ENCODE data around the gene ARNT2. TPM values are rescaled to one million over a fixed set of nuclear protein-coding genes. Genes with fewer than 3 reads are reported as not detected.
"Not testable (repeated sequence)": the region's sequence is repeated elsewhere in the genome, so short reads cannot be mapped to it uniquely, and the experiment has no call there.

The ARNT2 gene
- total RNA-seq, 1 donor from 2014 or later: not detected

GRCh38 chr15:80507638-80508316 is 103.6 kb downstream of the ARNT2 start:
- Mint-ChIP-seq H3K27me3 (ENCODE audit: low read depth) (no peaks in the 10 kb centered on the region), H3K36me3 (ENCODE audit: low read depth) (no peaks in the 10 kb centered on the region), H3K4me1 (ENCODE audit: low read depth) (peaks cover 2% of the 10 kb centered on the region), H3K9me3 (peaks cover 7% of the 10 kb centered on the region), H3K27ac (no peak overlapping the region), H3K4me3 (ENCODE audit: low read depth) (no peak overlapping the region)
- DNase-seq (ENCODE audit: low spot score): no peak
- intact Hi-C loops (cut with micrococcal nuclease): no loop called here

GRCh38 chr15:80508783-80509182 is 104.6 kb downstream of the ARNT2 start:
- H3K27me3 Mint-ChIP-seq (ENCODE audit: low read depth): no peaks in the 10 kb centered on the region
- H3K27ac Mint-ChIP-seq: no peak overlapping the region
- intact Hi-C loops (cut with micrococcal nuclease): no loop called here
- no peak overlapping the region for H3K4me3 Mint-ChIP-seq (ENCODE audit: low read depth)
- peaks cover 7% of the 10 kb centered on the region for H3K9me3 Mint-ChIP-seq
- H3K4me1 Mint-ChIP-seq (ENCODE audit: low read depth): peaks cover 2% of the 10 kb centered on the region
- H3K36me3 Mint-ChIP-seq (ENCODE audit: low read depth): no peaks in the 10 kb centered on the region
- no peak for DNase-seq (ENCODE audit: low spot score)

GRCh38 chr15:80509800-80510199 is 105.6 kb downstream of the ARNT2 start:
- Mint-ChIP-seq H3K27me3 (ENCODE audit: low read depth) (no peaks in the 10 kb centered on the region), H3K4me1 (ENCODE audit: low read depth) (peaks cover 2% of the 10 kb centered on the region), H3K9me3 (peaks cover 7% of the 10 kb centered on the region), H3K4me3 (ENCODE audit: low read depth) (no peak overlapping the region), H3K36me3 (ENCODE audit: low read depth) (no peaks in the 10 kb centered on the region), H3K27ac (no peak overlapping the region)
- DNase-seq (ENCODE audit: low spot score): no peak
- intact Hi-C loops (cut with micrococcal nuclease): no loop called here

- H3K36me3 Mint-ChIP-seq (ENCODE audit: low read depth); DNase-seq (ENCODE audit: low spot score); H3K4me3 Mint-ChIP-seq (ENCODE audit: low read depth); H3K4me1 Mint-ChIP-seq (ENCODE audit: low read depth); H3K27ac Mint-ChIP-seq; H3K9me3 Mint-ChIP-seq; intact Hi-C loops (cut with micrococcal nuclease); H3K27me3 Mint-ChIP-seq (ENCODE audit: low read depth): not testable (repeated sequence)
These were observed 106.8 kb downstream of the ARNT2 start for GRCh38 chr15:80510985-80511384.

GRCh38 chr15:80512726-80513660 is 108.8 kb downstream of the ARNT2 start:
- Mint-ChIP-seq H3K4me3 (ENCODE audit: low read depth) (no peak overlapping the region), H3K27me3 (ENCODE audit: low read depth) (peaks cover 7% of the 10 kb centered on the region), H3K4me1 (ENCODE audit: low read depth) (peaks cover 2% of the 10 kb centered on the region), H3K27ac (no peak overlapping the region), H3K36me3 (ENCODE audit: low read depth) (no peaks in the 10 kb centered on the region), H3K9me3 (peaks cover 7% of the 10 kb centered on the region)
- no peak for DNase-seq (ENCODE audit: low spot score)
- intact Hi-C loops (cut with micrococcal nuclease): no loop called here

- intact Hi-C loops (cut with micrococcal nuclease): no loop called here
- peaks cover 2% of the 10 kb centered on the region for H3K4me1 Mint-ChIP-seq (ENCODE audit: low read depth)
- H3K27ac Mint-ChIP-seq: no peak overlapping the region
- H3K27me3 Mint-ChIP-seq (ENCODE audit: low read depth): peaks cover 7% of the 10 kb centered on the region
- H3K9me3 Mint-ChIP-seq: peaks cover 7% of the 10 kb centered on the region
- H3K36me3 Mint-ChIP-seq (ENCODE audit: low read depth): no peaks in the 10 kb centered on the region
- DNase-seq (ENCODE audit: low spot score): no peak
- H3K4me3 Mint-ChIP-seq (ENCODE audit: low read depth): no peak overlapping the region
These were observed 110.0 kb downstream of the ARNT2 start for GRCh38 chr15:80514071-80514780.

GRCh38 chr15:80517290-80517689 is 113.1 kb downstream of the ARNT2 start:
- H3K4me1 Mint-ChIP-seq (ENCODE audit: low read depth): no peaks in the 10 kb centered on the region
- intact Hi-C loops (cut with micrococcal nuclease): no loop called here

GRCh38 chr15:80518522-80518921 is 114.3 kb downstream of the ARNT2 start:
- intact Hi-C loops (cut with micrococcal nuclease): no loop called here
- H3K27ac Mint-ChIP-seq: no peak overlapping the region
- H3K9me3 Mint-ChIP-seq: no peaks in the 10 kb centered on the region

More at GRCh38 chr15:80517290-80517689, 113.1 kb downstream of the ARNT2 start:
- Mint-ChIP-seq H3K4me3 (ENCODE audit: low read depth) (no peak overlapping the region), H3K9me3 (no peaks in the 10 kb centered on the region), H3K36me3 (ENCODE audit: low read depth) (no peaks in the 10 kb centered on the region), H3K27ac (no peak overlapping the region), H3K27me3 (ENCODE audit: low read depth) (peaks cover 12% of the 10 kb centered on the region)
- no peak for DNase-seq (ENCODE audit: low spot score)

GRCh38 chr15:80523746-80524145 is 119.6 kb downstream of the ARNT2 start:
- Mint-ChIP-seq H3K27ac (no peak overlapping the region), H3K4me3 (ENCODE audit: low read depth) (no peak overlapping the region), H3K4me1 (ENCODE audit: low read depth) (no peaks in the 10 kb centered on the region), H3K9me3 (no peaks in the 10 kb centered on the region), H3K36me3 (ENCODE audit: low read depth) (no peaks in the 10 kb centered on the region), H3K27me3 (ENCODE audit: low read depth) (peaks cover 12% of the 10 kb centered on the region)
- DNase-seq (ENCODE audit: low spot score): no peak
- intact Hi-C loops (cut with micrococcal nuclease): no loop called here

More at GRCh38 chr15:80518522-80518921, 114.3 kb downstream of the ARNT2 start:
- H3K36me3 Mint-ChIP-seq (ENCODE audit: low read depth): no peaks in the 10 kb centered on the region
- peaks cover 14% of the 10 kb centered on the region for H3K27me3 Mint-ChIP-seq (ENCODE audit: low read depth)
- no peak overlapping the region for H3K4me3 Mint-ChIP-seq (ENCODE audit: low read depth)
- DNase-seq (ENCODE audit: low spot score): no peak
- no peaks in the 10 kb centered on the region for H3K4me1 Mint-ChIP-seq (ENCODE audit: low read depth)

- Mint-ChIP-seq H3K4me1 (ENCODE audit: low read depth) (no peaks in the 10 kb centered on the region), H3K4me3 (ENCODE audit: low read depth) (no peak overlapping the region), H3K36me3 (ENCODE audit: low read depth) (no peaks in the 10 kb centered on the region), H3K27me3 (ENCODE audit: low read depth) (peaks cover 14% of the 10 kb centered on the region), H3K9me3 (no peaks in the 10 kb centered on the region), H3K27ac (no peak overlapping the region)
- intact Hi-C loops (cut with micrococcal nuclease): no loop called here
- DNase-seq (ENCODE audit: low spot score): no peak
These were observed 121.7 kb downstream of the ARNT2 start for GRCh38 chr15:80525853-80526252.

- no peak overlapping the region for H3K4me3 Mint-ChIP-seq (ENCODE audit: low read depth)
- intact Hi-C loops (cut with micrococcal nuclease): no loop called here
- no peaks in the 10 kb centered on the region for H3K36me3 Mint-ChIP-seq (ENCODE audit: low read depth)
- no peaks in the 10 kb centered on the region for H3K9me3 Mint-ChIP-seq
- H3K4me1 Mint-ChIP-seq (ENCODE audit: low read depth): no peaks in the 10 kb centered on the region
- H3K27me3 Mint-ChIP-seq (ENCODE audit: low read depth): peaks cover 13% of the 10 kb centered on the region
- H3K27ac Mint-ChIP-seq: no peak overlapping the region
- DNase-seq (ENCODE audit: low spot score): no peak
These were observed 122.6 kb downstream of the ARNT2 start for GRCh38 chr15:80526556-80527340.

- no peak for DNase-seq (ENCODE audit: low spot score)
- Mint-ChIP-seq H3K4me3 (ENCODE audit: low read depth) (no peak overlapping the region), H3K27me3 (ENCODE audit: low read depth) (peaks cover 12% of the 10 kb centered on the region), H3K4me1 (ENCODE audit: low read depth) (no peaks in the 10 kb centered on the region), H3K9me3 (no peaks in the 10 kb centered on the region), H3K27ac (no peak overlapping the region), H3K36me3 (ENCODE audit: low read depth) (no peaks in the 10 kb centered on the region)
- intact Hi-C loops (cut with micrococcal nuclease): no loop called here
These were observed 123.2 kb downstream of the ARNT2 start for GRCh38 chr15:80527406-80527805.

Data from activated T-helper 2 cell treated with anti-CD3 and anti-CD28 coated beads, Interferon-gamma antibody, Interleukin-2, Interleukin-4, amounts not matched to agents 10 μg/mL and 5 μg/mL and 100 μg/mL, durations not matched to agents 14 hours and 24 hours and 36 hours (primary cell).